Suprapubic skin (tissue), 4 donors: Measurements from ENCODE around the gene TYROBP. TPM values are rescaled to one million over a fixed set of nuclear protein-coding genes. Genes with fewer than 3 reads are reported as not detected.
A peak's percentile ranks its signal among the peaks of the same experiment; 100 is the strongest.

ENCODE experiments used
- DNase-seq, 2 donors: peaks; one replicate each; pipeline ENCODE4 v3.0.0-alpha.2; 2019; ENCODE audit warnings: low spot score in 2 of 2
- H3K27ac ChIP-seq: fragments of 200-600 bp; sonication (generic); one replicate; pipeline ENCODE4 v1.5.1; 2019
- H3K27me3 ChIP-seq: fragments of 200-600 bp; sonication (generic); one replicate; pipeline ENCODE4 v1.5.1; 2019
- H3K36me3 ChIP-seq: fragments of 200-600 bp; sonication (generic); one replicate; pipeline ENCODE4 v1.5.1; 2019
- H3K4me1 ChIP-seq: fragments of 200-600 bp; sonication (generic); one replicate; pipeline ENCODE4 v1.5.1; 2019
- H3K4me3 ChIP-seq: fragments of 200-600 bp; sonication (generic); one replicate; pipeline ENCODE4 v1.5.1; 2019; ENCODE audit warnings: mild to moderate bottlenecking
- H3K9me3 ChIP-seq: fragments of 200-600 bp; sonication (generic); one replicate; pipeline ENCODE4 v1.5.1; 2019
- EP300 ChIP-seq: sonication (generic); formaldehyde crosslinking; IDR thresholded peaks from one replicate; pipeline ENCODE4 v1.6.1; 2017; ENCODE audit warnings: antibody characterized with exemption
- POLR2A ChIP-seq, 2 donors: fragments of 450-650 bp; IDR thresholded peaks; one replicate each; pipeline ENCODE4 v1.6.1; 2017; ENCODE audit warnings: antibody characterized with exemption in 2 of 2, mild to moderate bottlenecking in 2 of 2, moderate library complexity in 2 of 2
- POLR2AphosphoS5 ChIP-seq, 3 donors: sonication (generic); formaldehyde crosslinking; IDR thresholded peaks; one replicate each; pipeline ENCODE4 v1.6.1; 2017; ENCODE audit warnings: antibody characterized with exemption in 3 of 3
- WGBS: methylation state at CpG from one replicate; pipeline ENCODE4 v1.1.5; 2018; 5-methylcytosine and 5-hydroxymethylcytosine counted together
- total RNA-seq, 4 donors: library from RNA; depleted of rRNA; stranded (reverse); fragments of >200 nt; gene quantifications; one replicate each; pipeline ENCODE4 v1.1.0, GENCODE V29; 2016
- TF ChIP-seq, protein P1 (sequence below), 2 donors: fragments of 200-600 bp in 1 of 2; fragments of 450-650 bp in 1 of 2; sonication (generic) in 1 of 2; IDR thresholded peaks; one replicate each; pipeline ENCODE4 v1.5.1; 2016 to 2019; ENCODE audit warnings: antibody characterized with exemption in 2 of 2, mild to moderate bottlenecking in 1 of 2, moderate library complexity in 1 of 2

TYROBP gene
- total RNA-seq, 4 donors from 2014 or later = 12.4 to 29.4 (median 15.6) TPM

- H3K4me3 ChIP-seq = no peak overlapping the region
- peaks cover 32% of the 10 kb centered on the region for H3K36me3 ChIP-seq
Measured at GRCh38 chr19:35939307-35940077, 31.4 kb upstream of the TYROBP start.

GRCh38 chr19:35938282-35939224, 30.5 kb upstream of the TYROBP start:
- no peak for DNase-seq
- peaks cover 29% of the 10 kb centered on the region for H3K36me3 ChIP-seq

More at GRCh38 chr19:35939307-35940077, 31.4 kb upstream of the TYROBP start:
- no peaks in the 10 kb centered on the region for H3K27me3 ChIP-seq
- H3K4me1 ChIP-seq = peaks cover 39% of the 10 kb centered on the region
- H3K27ac ChIP-seq = no peak overlapping the region
- no peak for TF ChIP-seq POLR2A (IDR thresholded peaks at IDR 0.05)
- TF ChIP-seq, protein P1, sequence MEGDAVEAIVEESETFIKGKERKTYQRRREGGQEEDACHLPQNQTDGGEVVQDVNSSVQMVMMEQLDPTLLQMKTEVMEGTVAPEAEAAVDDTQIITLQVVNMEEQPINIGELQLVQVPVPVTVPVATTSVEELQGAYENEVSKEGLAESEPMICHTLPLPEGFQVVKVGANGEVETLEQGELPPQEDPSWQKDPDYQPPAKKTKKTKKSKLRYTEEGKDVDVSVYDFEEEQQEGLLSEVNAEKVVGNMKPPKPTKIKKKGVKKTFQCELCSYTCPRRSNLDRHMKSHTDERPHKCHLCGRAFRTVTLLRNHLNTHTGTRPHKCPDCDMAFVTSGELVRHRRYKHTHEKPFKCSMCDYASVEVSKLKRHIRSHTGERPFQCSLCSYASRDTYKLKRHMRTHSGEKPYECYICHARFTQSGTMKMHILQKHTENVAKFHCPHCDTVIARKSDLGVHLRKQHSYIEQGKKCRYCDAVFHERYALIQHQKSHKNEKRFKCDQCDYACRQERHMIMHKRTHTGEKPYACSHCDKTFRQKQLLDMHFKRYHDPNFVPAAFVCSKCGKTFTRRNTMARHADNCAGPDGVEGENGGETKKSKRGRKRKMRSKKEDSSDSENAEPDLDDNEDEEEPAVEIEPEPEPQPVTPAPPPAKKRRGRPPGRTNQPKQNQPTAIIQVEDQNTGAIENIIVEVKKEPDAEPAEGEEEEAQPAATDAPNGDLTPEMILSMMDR (IDR thresholded peaks at IDR 0.05) = no peak
- no peak for TF ChIP-seq POLR2AphosphoS5 (IDR thresholded peaks at IDR 0.05)
- no peak for TF ChIP-seq EP300
- 96% methylated on average over 24 of the region's 55 CpGs for WGBS
- no peak for DNase-seq
- H3K9me3 ChIP-seq = no peaks in the 10 kb centered on the region

DNA sequence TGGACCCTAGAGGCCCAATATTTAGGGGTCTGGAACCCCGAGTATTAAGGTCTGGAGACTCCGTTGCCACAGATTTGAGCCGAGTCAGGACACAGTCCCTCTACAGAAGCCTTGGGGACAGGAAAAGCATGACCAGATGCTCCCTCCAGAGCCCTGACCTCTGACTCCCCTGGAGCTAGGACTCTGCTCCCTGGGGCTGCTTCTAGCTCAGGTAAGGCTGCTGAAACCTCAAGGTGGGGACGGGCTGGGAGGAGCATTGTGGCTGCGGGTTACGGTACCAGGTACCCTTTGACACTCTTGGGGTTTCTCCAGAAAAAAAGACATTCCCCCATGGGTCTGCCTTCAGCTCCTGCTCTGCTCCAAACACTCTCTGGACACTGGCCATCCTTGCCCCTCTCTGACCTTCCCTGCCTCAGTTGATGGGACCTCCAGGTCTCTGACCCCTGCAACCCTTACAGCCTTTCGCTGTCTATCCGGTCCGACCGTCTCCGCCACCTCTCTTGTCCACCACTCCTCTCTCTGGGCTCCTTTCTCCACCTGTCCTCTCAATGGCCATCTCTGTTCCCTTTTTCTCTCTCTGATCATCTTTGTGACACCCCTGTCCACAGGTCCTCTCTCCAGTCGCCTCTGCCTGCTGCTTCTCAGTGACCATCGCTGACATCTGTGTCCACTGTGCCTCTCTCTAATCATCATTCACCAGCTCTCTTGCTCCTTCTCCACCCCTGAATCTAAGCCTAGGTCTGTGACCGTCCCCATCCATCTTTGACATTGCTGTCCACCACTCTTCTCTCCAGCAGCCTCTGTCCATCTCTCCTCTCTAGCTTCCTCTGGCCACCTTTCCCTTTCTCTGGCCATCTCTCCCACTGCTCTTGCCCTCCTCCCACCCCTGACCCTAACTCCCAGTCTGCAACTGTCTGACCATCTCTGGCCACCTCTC, 29.5 kb upstream of the TYROBP start:
- Histone ChIP-seq H3K27ac (no peak overlapping the region), H3K9me3 (no peaks in the 10 kb centered on the region), H3K36me3 (peaks cover 28% of the 10 kb centered on the region), H3K4me3 (peak overlapping the region; percentile 73), H3K27me3 (no peaks in the 10 kb centered on the region), H3K4me1 (peaks cover 39% of the 10 kb centered on the region)
- no peak for DNase-seq
- TF ChIP-seq, protein P1 (IDR thresholded peaks at IDR 0.05) = no peak
- no peak for TF ChIP-seq EP300
- TF ChIP-seq POLR2A (IDR thresholded peaks at IDR 0.05) = no peak
- TF ChIP-seq POLR2AphosphoS5 (IDR thresholded peaks at IDR 0.05) = no peak
- 47% methylated on average over 10 of the region's 14 CpGs for WGBS

More at GRCh38 chr19:35938282-35939224, 30.5 kb upstream of the TYROBP start:
- 79% methylated on average over 13 of the region's 13 CpGs for WGBS
- Histone ChIP-seq H3K4me3 (peak overlapping the region; percentile 73), H3K4me1 (peaks cover 39% of the 10 kb centered on the region), H3K27ac (no peak overlapping the region), H3K27me3 (no peaks in the 10 kb centered on the region), H3K9me3 (no peaks in the 10 kb centered on the region)
- no peak for TF ChIP-seq POLR2A (IDR thresholded peaks at IDR 0.05)
- no peak for TF ChIP-seq EP300
- TF ChIP-seq, protein P1 (IDR thresholded peaks at IDR 0.05) = no peak
- TF ChIP-seq POLR2AphosphoS5 (IDR thresholded peaks at IDR 0.05) = no peak

DNA sequence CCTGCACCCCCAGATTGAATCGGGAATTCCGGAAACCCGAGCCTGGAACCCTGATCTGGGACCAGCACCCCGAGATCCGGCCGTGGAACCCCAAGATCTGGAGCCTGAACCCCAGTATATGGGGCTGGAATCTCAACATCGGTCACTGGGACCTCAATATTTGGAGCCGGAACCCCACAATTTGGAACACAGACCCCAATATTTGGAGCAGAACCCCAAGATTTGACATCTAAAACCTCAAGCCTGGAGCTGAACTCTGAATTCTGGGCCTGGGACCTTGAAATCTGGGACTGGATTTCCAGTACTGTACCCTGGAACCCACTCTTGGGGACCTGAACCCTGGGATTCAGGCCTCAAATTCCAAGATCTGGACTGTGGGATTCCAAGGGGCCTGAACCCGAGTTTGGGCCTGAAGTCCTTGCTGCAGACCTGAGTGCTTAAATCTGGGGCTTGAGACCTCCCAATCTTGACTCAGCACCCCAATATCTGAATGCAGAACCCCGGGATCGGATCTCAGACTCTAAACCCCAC, 28.7 kb upstream of the TYROBP start:
- H3K9me3 ChIP-seq = no peaks in the 10 kb centered on the region
- no peak for DNase-seq
- H3K4me3 ChIP-seq = peak overlapping the region; percentile 73
- no peaks in the 10 kb centered on the region for H3K27me3 ChIP-seq
- H3K4me1 ChIP-seq = peaks cover 39% of the 10 kb centered on the region
- TF ChIP-seq EP300 (no peak), POLR2A (IDR thresholded peaks at IDR 0.05) (no peak)
- H3K27ac ChIP-seq = peak overlapping the region; percentile 63
- 20% methylated on average over 10 of the region's 11 CpGs for WGBS
- H3K36me3 ChIP-seq = peaks cover 20% of the 10 kb centered on the region
